OCI-LY3 (cell line): ENCODE results near the gene AFMID.

Experiments used
- CTCF ChIP-seq: fragments of 200-600, 300-600 bp; sonication (generic); IDR thresholded peaks from 2 replicates; pipeline ENCODE4 v1.5.1; 2014; ENCODE audit warnings: antibody characterized with exemption, low read length, low read depth
- EZH2phosphoT487 ChIP-seq: fragments of 200-600 bp; shearing (Covaris generic); IDR thresholded peaks from 2 replicates; pipeline ENCODE4 v1.6.1; 2018; ENCODE audit warnings: antibody characterized with exemption, mixed run types, low read depth

- TF ChIP-seq CTCF (no peak), EZH2phosphoT487 (no peak)
Observed at GRCh38 chr17:78200451-78200850, 13.3 kb downstream of the AFMID start.
